Upper lobe of right lung (tissue), 1 donor: ENCODE data around the gene TBX1. TPM values are rescaled to one million over a fixed set of nuclear protein-coding genes. Genes with fewer than 3 reads are reported as not detected.

Source experiments
- ATAC-seq: fragments of 200-7000 bp; cut with Tn5 transposase; one replicate; pipeline ENCODE4 v1.9.1; 2020; ENCODE audit warnings: mild to moderate bottlenecking, moderate library complexity
- DNase-seq: peaks from one replicate; pipeline ENCODE4 v3.0.0-alpha.2; 2020
- H3K27ac ChIP-seq: fragments of 200-600 bp; one replicate; pipeline ENCODE4 v1.8.0; 2022
- H3K27me3 ChIP-seq: fragments of 200-600 bp; one replicate; pipeline ENCODE4 v1.8.0; 2022; ENCODE audit warnings: mild to moderate bottlenecking
- H3K36me3 ChIP-seq: fragments of 200-600 bp; one replicate; pipeline ENCODE4 v1.8.0; 2022
- H3K4me1 ChIP-seq: fragments of 200-600 bp; one replicate; pipeline ENCODE4 v1.8.0; 2022
- H3K4me3 ChIP-seq: fragments of 200-600 bp; one replicate; pipeline ENCODE4 v1.8.0; 2022; ENCODE audit warnings: mild to moderate bottlenecking
- H3K9me3 ChIP-seq: fragments of 200-600 bp; one replicate; pipeline ENCODE4 v1.8.0; 2022
- intact Hi-C: fragments of 100-400 bp; cut with DNase I; formaldehyde crosslinking; loops from one replicate; pipeline ENCODE4 v1.11.0; 2022
- total RNA-seq: library from RNA; stranded (reverse); fragmentation: NEBNext Ultra II Directional; extraction: Animal tissue kit (Norgen Biotek cat#: 25700); gene quantifications from one replicate; pipeline ENCODE4 v1.2.1, GENCODE V29; 2021
- TF ChIP-seq, protein P1 (sequence below): fragments of 200-600 bp; IDR thresholded peaks from one replicate; pipeline ENCODE4 v1.8.0; 2022; ENCODE audit warnings: antibody characterized with exemption
- donor health status: DM: no; HTN: yes; CAD: no; lungs with severe emphysema.

Gene TBX1
- total RNA-seq, 1 donor from 2014 or later, result 15.4 TPM

DNA sequence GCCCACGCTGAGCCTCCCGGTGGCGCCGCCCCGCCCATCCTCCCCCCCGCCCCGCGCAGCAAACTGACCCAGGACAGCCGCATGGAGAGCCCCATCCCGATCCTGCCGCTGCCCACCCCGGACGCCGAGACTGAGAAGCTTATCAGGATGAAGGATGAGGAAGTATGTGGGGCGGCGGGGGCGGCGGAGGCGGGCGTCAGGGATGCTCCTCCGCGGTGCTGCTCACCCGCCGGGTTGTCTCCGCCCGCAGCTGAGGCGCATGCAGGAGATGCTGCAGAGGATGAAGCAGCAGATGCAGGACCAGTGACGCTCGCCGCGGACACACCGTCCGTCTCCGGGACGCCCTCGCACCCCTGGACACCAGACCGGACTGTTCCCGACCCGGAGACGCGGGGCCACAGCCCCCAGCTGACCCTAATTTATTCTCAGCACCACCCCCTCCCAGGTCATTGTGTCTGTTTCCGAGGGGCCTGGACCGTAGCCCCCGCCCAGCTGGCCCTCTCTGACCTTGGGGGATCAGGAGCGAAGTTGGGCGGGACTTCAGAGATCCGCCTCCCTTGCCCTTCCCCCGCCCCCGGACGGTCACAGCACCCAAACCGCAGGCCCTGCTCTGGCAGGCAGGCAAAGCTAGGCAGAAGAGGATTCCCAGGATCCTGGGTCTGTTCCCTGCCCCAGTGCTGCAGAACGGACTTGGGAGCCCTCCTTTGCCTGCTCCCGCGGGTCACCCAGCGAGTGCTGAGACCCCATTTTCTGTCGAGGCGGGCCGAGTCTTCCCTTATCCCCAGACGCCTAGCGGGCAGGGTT is 38.2 kb upstream of the TBX1 start:
- Histone ChIP-seq H3K4me1 (peaks cover 23% of the 10 kb centered on the region), H3K27me3 (peaks cover 19% of the 10 kb centered on the region), H3K4me3 (no peak overlapping the region), H3K9me3 (no peaks in the 10 kb centered on the region), H3K36me3 (no peaks in the 10 kb centered on the region), H3K27ac (no peak overlapping the region)
- no peak for ATAC-seq
- intact Hi-C loops, result no loop called here
- TF ChIP-seq, protein P1, sequence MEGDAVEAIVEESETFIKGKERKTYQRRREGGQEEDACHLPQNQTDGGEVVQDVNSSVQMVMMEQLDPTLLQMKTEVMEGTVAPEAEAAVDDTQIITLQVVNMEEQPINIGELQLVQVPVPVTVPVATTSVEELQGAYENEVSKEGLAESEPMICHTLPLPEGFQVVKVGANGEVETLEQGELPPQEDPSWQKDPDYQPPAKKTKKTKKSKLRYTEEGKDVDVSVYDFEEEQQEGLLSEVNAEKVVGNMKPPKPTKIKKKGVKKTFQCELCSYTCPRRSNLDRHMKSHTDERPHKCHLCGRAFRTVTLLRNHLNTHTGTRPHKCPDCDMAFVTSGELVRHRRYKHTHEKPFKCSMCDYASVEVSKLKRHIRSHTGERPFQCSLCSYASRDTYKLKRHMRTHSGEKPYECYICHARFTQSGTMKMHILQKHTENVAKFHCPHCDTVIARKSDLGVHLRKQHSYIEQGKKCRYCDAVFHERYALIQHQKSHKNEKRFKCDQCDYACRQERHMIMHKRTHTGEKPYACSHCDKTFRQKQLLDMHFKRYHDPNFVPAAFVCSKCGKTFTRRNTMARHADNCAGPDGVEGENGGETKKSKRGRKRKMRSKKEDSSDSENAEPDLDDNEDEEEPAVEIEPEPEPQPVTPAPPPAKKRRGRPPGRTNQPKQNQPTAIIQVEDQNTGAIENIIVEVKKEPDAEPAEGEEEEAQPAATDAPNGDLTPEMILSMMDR, result no peak
- no peak for DNase-seq

DNA sequence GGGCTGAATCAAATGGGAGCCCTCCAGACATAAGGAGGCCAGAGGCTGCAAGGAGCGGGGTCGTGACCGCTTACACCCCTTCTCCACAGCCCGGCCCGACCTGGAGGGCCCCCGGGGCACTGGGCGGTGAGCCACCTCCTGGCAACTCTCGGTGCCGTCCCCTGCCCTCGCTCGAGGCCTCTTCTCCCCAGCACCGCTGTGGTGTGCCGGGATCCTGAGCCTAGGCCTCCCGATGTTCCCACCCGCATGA is 37.7 kb upstream of the TBX1 start:
- ATAC-seq, result no peak

DNA sequence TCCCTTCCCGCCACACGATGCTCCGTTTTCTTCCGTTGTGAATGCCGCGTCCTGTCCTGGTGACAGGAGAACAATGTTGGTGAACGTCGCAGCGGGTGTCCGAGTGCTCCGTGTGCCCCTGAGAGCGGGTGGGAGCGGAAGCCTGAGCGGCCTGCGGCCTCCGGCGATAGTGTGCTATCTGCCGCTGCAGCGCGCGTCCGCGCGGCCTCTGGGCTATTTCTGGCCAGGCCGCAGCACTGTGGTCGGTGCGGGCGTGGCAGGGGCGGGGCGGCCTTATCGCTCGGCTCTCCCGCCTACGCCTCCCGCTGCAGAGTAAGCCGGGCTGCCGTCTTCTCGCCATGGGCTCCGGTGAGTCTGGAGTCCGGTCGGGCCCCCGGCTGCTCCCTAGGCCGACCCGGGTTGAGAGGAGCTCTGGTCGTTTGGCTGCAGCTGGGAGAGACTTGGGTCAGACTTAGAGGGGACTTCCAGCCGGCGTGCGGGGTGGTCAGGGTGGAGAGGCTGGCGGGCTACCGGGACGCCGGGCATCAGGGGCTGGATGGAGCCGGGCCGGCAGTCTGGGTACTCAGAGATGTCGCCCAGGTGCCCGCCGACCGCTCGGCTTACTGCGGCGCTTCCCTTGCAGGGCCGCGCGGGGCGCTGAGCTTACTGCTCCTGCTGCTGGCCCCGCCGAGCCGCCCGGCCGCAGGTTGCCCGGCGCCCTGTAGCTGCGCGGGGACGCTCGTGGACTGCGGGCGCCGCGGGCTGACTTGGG is 37.2 kb upstream of the TBX1 start, which contains the start of gene GP1BB:
TSS of gene GP1BB (plus strand) at position 308 of the 751 bp plus-strand sequence. CDS start at position 339, 31 bp downstream.
- H3K36me3 ChIP-seq, result no peaks in the 10 kb centered on the region
- no peaks in the 10 kb centered on the region for H3K9me3 ChIP-seq
- intact Hi-C loops, result no loop called here
- peak; percentile 57 for ATAC-seq
- peak within 1 kb of the TSS; percentile 21 for H3K4me3 ChIP-seq
- H3K4me1 ChIP-seq, result peaks cover 18% of the 10 kb centered on the region
- TF ChIP-seq, protein P1, result no peak
- H3K27ac ChIP-seq, result no peak within 1 kb of the TSS
- no peak for DNase-seq
- H3K27me3 ChIP-seq, result peaks cover 17% of the 10 kb centered on the region

More for the DNA sequence above, 37.7 kb upstream of the TBX1 start:
- TF ChIP-seq, protein P1, result no peak
- Histone ChIP-seq H3K4me1 (peaks cover 18% of the 10 kb centered on the region), H3K27ac (no peak overlapping the region), H3K4me3 (no peak overlapping the region), H3K36me3 (no peaks in the 10 kb centered on the region), H3K27me3 (peaks cover 19% of the 10 kb centered on the region), H3K9me3 (no peaks in the 10 kb centered on the region)
- intact Hi-C loops, result no loop called here
- no peak for DNase-seq

DNA sequence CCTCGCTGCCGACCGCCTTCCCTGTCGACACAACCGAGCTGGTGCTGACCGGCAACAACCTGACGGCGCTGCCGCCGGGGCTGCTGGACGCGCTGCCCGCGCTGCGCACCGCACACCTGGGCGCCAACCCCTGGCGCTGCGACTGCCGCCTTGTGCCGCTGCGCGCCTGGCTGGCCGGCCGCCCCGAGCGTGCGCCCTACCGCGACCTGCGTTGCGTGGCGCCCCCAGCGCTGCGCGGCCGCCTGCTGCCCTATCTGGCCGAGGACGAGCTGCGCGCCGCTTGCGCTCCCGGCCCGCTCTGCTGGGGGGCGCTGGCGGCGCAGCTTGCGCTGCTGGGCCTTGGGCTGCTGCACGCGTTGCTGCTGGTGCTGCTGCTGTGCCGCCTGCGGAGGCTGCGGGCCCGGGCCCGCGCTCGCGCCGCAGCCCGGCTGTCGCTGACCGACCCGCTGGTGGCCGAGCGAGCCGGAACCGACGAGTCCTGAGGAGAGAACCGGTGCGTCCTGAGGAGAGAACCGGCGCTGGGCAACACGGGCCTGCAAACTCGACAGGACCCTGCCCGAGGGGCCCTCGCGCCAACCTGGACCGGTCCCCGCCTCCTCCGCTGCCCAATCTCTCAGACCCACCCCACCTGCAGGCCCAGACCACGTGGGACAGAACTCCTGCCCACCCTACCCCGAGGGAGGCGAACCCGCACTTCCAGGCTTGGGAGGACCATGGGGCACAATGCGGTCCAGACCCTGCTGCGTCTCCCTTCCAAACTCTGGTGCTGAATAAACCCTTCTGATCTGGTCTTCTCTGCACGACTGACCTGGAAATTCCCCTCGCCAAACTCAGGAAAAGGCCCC is 36.4 kb upstream of the TBX1 start:
- no peak overlapping the region for H3K4me3 ChIP-seq
- DNase-seq, result no peak

More for the DNA sequence above, 36.4 kb upstream of the TBX1 start:
- Histone ChIP-seq H3K27ac (no peak overlapping the region), H3K9me3 (no peaks in the 10 kb centered on the region), H3K36me3 (no peaks in the 10 kb centered on the region), H3K4me1 (peaks cover 12% of the 10 kb centered on the region), H3K27me3 (peaks cover 10% of the 10 kb centered on the region)
- intact Hi-C loops, result no loop called here
- peak; percentile 21 for ATAC-seq
- TF ChIP-seq, protein P1, result no peak
